GM18868 (cell line): ENCODE data around the gene SPATA4.
A peak's percentile ranks its signal among the peaks of the same experiment; 100 is the strongest.
"Not testable (repeated sequence)": the region's sequence is repeated elsewhere in the genome, so short reads cannot be mapped to it uniquely, and the experiment has no call there.

Experiments used
- ATAC-seq: cut with Tn5 transposase; IDR thresholded peaks from one replicate; pipeline ENCODE4 v1.9.1; 2021; ENCODE audit warnings: mild to moderate bottlenecking, moderate library complexity; ENCODE audit not compliant: unreplicated experiment

SPATA4 gene

DNA sequence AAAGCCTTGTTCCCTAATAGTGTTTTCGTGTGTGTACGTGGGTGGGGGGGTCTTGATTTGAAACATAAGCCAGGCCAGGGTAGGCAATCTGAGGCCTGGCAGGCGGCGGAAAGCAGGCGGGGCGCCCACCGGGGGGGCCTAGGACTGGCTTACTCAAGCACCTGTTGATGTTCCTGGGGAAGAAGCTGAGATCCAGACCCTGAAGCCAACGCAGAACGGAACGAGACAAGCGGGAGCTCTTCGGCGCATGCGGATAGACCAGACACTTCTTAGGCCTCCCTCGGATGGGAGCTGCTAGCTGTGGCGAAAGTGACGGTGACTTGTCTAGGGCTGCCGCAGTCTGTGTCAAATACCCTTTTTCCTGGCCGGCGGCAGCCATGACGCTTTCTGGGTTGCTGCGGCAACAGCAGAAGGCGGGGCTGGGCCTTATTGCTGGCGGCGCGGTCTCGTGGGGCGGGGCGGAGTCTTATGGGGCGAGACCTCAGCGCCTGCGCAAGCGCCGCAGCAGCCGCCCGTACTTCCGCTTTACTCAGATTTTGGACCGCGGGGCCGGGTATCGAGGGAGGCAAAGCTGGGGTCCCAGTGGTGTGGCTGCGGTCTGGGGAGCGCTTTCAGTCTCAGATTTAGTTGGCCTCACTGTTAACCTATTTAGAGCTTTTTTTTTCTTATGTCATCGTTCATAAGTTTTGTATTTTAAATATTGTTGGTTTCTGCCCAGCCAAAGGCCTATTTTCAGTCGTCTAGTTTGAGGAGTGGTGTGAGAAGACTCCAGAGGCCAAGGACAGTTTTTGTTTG, at the start of gene SPATA4:
Gene SPATA4, minus strand, starts transcription at position 402 of the 795 bp plus-strand sequence. Its CDS starts 23 bp downstream, at position 379.
- peak; percentile 97 for ATAC-seq

DNA sequence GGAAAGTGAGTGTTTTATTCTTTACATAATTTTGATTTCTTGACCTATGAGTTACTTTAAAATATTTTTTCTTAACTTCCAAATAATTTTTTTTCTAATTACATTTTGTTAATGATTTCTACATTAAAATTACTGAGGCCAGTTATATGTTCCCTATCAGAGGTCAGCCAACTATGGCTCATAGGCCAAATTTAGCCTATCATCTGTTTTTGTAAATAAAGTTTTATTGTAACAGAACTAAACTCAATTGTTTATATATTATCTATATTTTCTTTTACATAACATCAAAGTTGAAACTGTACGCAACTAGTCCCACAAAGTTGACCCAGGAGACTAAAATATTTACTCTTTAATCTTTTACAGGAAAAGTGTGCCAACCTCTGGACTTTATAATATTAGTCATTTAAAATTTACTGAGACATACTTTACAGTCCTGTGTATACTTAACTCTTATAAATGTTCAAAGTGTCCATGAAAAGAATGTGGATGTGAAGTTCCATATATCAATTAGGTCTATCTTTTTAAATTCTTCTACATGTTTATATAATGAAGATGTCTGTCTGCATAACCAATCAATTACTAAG, 47.5 kb upstream of the SPATA4 start:
- no peak for ATAC-seq

DNA sequence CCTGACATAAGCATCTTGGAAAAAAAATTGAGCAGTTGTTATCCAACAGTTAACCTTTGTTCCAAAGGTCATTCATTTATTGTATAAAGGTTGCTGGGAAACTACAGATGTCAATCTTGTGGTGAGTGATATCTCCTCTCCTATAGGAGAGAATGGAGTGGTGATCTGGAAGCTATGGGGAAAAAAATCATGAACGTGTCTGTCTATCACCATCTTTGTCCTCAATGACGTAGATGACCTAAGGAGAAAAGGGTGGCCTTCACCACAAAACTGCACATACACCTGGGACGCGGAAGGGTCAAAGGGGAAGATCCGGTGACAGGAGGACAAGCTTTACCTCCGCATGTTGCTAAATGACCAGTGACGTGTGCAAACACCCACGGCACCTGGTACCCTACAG, 46.3 kb upstream of the SPATA4 start:
- no peak for ATAC-seq

DNA sequence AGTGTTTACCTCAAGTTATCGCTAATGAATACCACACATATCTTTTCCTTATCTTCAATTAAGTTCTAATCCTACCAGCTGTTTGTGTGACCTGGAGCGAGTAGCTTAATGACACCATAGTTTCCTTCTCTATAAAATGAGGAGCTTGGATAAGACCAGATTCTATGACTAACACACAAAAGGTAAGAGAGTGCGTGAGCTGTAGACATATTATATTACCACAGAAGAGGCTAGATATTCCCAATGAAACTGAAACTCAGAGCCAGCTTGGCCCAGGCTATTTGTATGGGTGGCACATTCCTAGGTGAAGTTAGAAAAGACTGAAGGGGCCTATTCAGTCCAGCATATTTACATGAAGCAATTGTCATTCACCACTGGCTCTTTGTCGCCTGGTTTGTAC, 43.4 kb upstream of the SPATA4 start:
- ATAC-seq, result no peak

DNA sequence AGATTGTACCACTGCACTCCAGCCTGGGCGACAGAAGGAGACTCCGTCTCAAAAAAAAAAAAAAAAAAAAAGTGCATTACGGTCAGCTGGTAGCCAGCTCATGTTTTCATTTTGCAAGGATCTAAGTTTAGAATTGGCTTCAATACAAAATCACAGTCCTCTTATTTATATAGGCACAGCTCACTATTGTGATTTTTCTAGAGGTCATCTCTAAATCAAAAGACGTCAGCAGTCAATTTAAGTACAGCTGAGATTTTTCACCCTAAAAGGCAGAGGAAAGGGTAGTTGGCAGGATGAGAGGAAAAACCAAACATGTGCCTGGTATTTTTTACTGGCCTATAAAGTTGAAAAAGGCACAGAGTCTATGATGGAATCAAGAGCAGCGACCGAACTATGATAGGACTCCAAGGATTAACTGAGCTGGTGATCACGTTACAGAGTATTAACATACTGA, 42.8 kb upstream of the SPATA4 start:
- no peak for ATAC-seq

DNA sequence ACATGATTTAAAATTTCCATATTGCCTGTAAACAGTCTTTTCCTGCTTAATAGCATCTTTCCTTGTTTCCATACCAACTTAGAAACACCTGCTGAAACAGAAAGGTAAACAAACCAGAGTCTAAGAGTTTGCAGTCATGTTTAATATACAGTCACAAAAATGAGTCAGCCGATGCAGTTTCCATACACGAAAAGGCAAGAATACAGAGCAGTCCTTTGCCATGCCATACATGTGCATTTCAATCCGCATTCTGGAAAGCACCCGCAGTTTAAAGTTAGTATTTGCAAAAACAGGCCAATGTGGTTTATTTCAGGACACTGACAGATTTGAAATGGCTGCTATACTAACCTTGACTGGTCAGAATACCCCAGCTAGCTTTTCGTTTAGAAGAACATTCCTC, 41.6 kb upstream of the SPATA4 start:
- no peak for ATAC-seq

DNA sequence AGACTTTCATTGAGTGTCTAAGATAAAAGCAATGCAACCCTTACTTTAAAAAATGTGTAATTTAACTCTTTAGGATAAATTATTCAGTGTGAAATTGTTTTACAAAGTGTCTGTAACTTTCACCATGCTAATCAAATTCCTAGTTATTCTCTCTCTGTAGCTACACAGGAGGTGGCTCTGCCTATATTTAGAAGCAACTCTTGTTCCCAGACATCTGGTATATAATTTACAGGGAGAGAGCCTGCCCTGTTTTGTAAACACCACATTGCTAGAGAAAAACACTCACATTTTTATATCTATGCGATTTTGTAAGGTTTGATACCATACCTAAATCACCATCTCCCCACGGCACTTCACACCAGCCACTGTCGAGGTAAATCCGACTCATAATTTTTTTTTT, 35.5 kb upstream of the SPATA4 start:
- no peak for ATAC-seq

DNA sequence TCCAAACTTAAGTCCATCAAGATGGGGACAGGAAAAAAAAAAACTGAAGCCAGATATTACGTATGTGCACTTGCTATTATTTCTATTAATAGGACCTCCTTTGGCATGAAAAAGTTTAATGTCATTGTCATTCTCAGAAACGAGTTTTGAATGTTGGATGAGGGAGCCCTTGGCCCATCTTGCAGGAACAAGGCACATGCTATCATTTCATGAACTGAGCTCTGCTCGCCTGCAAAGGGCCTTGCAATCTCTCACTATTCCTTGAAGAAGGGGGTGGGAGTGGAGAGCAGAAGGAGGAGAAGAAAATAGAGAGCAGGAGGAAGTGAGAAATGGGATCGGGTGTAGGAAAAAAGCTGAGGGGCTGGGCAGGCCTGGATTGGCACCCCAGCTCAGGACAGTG, 34.3 kb upstream of the SPATA4 start:
- no peak for ATAC-seq

DNA sequence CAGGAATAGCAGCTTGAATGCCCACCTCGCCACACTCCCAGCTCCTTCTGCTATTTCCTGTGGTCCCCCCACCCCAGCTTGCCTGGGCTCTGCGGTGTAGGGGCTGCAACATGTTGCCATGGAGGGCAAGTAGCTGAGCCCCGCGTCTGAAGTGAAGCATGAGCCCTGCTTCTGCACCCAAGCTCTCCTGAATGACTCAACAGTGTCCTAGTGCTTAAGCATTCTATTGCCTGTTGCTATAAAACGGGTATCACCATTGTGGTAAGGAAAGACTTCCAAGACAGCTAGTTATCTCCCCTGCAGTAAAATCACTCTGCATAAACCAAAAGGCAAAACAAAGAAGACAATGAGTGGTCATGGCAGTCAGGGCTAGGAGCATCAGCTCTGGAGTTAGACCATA, 31.4 kb upstream of the SPATA4 start:
- no peak for ATAC-seq

DNA sequence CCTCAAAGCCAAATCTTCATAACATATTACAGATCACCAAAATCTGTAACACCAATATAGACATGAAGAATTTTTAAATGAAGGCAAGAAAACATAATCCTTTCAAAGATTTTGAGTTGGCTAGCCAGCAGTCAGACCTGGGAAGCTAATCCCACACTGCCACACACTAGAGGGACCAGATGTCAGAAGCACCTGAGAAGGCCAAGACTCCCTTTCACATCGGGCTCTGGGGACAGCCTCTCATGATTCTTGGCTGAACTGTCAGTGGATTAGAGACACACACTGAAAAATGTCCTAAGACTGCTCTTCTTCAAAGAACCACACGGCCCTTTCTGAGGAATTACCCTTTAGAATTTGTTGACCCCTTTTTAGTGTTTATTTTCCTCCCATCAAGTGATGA, 28.2 kb upstream of the SPATA4 start:
- no peak for ATAC-seq

DNA sequence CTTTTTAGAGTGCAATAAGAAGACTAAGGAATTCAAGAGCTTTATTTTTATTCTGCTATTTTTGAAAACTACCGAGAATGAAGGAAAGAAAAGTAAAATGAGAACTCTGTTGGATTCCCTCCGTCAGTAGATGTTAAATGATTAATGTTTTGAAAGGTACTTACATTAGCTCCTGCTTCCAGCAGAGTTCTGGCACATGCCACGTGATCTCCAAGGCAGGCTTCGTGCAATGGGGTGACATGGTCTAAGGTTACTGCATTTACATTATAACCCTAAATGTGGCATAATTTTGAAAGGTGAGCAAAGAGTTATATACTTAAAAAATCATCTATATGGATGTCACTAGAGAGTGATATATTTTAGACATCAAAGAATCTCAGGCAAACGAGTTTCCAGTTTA, 26.8 kb upstream of the SPATA4 start:
- ATAC-seq, result no peak

DNA sequence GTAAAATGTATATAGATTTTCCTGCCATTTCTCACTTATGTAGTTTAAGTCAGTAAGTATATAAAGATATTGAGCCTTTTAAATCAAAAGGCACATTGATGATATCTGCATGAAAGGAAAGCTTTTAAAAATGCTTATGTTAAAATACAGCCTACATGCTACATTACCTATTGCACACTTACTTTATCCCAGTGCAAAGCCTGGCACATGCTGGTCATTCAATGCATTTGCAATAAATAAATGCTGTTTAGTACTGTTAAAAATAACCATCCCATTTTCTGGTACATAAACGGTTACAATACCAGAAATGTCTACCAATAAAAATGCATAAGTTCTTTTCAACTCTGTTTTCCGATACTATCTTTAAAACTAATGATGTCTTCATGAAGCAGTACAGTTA, 22.1 kb upstream of the SPATA4 start:
- peak; percentile 48 for ATAC-seq

DNA sequence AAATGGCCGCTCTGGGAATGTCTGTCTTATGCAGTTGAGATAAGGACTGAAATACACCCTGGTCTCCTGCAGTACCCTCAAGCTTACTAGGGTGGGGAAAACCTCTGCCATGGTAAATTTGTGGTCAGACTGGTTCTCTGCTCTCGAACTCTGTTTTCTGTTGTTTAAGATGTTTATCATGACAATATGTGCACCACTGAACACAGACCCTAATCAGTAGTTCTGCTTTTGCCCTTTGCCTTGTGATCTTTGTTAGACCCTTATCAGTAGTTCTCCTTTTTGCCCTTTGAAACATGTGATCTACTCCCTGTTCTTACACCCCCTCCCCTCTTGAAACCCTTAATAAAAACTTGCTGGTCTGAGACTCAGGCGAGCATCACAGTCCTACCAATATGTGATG, 17.0 kb upstream of the SPATA4 start:
- not testable (repeated sequence) for ATAC-seq

DNA sequence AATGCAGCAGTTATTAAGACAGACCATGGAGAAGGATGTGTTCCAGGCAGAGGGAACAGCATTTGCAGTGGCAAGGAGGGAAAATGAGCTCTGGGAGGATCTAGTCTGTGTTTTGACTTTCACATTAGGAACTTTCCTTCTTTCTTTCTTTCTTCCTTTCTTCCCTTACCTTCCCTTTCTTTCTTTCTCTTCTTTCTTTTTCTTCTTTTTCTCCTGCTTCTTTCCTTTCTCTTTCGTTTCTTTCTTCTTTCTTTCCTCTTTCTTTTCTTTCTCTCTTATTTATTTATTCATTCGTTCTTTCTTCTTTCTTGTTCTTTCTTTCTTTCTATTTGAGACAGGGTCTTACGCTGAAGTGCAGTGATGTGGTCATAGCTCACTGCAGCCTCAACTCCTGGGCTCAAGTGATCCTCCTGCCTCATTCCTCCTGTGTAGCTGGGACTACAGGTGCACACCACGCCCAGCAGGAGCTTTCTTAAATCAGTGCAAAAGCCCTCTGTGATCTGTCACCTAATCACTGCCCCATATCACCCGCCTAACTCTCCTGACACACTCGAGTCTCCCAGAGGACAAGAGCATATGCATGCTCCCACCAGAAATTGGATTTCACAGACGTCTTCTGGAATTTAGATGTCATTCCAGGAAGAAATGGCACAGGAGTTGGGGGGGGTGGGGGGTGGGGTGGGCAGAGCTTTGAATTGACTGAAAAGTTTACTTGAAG, 15.4 kb upstream of the SPATA4 start:
- no peak for ATAC-seq

DNA sequence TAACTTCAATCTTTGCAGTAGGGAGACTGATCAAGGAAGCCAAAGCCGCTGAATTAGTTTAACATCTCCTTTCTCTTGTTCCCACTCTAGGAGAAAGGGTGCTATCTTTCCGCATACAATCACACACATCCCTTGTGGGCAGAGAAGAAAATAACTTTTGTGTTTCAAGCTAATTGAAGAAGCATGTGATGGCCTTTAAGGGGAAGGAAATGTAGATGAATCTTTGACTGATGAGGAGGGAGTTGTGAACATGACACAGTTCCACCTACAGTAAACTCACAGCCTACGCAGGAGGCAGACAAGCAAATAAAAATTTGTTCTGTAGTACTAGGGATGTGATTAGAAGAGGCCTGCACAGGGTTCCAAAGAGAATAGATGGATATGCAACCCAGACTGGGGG, 14.7 kb upstream of the SPATA4 start:
- ATAC-seq, result no peak

DNA sequence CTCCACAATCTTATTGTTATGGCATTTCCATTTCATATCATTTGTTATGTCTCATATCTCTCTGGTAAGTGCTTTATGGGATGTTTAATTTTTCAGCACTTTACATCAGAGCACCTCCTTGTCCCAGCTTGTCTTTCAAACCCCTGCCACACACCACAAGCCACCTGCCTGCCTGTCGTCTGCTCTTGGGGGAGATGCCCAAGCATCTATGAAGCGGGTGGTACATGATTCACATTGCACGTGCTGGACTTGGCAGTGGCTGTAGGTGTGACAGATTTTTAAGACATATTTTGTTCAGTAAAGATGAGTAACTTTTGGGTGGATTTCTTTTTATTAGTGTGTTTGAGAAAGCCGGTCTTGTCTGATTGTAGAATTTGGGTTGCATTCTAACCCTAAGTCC, 14.2 kb upstream of the SPATA4 start:
- no peak for ATAC-seq

DNA sequence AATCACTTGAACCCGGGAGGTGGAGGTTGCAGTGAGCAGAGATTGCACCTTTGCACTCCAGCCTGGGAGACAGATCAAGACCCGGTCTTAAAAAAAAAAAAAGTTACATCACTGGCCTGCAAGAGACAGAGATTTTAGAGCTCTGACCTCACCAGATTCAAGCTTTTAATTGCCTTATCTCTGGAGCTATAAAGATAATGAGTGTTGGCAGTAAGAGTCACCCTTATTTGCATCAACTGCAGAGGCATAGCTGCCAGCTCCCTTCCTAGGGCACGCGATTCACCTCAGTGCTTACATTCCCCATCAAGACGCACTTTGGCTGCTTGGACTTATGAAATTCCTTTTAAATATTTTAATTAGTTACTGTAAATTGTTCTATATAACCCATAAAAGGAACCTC, 12.5 kb upstream of the SPATA4 start:
- ATAC-seq, result no peak

DNA sequence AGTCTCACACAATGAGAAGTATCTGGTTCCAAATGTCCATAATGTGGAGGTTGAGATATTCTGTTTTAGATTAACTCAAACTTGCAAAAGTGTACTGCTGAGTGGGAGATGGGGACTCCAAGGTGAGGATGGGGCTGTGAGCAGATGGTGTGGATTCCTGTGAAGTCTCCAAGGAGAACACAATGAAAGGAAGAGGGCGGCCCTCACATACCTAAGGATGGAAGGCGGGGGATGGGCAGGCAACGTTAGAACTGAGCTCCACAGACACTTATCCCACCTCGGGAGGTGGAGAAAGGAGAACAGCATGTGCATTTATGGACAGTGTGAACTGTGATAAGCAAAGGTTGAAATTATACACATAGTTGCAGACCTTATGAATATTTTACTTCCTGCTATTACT, 9.9 kb upstream of the SPATA4 start:
- no peak for ATAC-seq

DNA sequence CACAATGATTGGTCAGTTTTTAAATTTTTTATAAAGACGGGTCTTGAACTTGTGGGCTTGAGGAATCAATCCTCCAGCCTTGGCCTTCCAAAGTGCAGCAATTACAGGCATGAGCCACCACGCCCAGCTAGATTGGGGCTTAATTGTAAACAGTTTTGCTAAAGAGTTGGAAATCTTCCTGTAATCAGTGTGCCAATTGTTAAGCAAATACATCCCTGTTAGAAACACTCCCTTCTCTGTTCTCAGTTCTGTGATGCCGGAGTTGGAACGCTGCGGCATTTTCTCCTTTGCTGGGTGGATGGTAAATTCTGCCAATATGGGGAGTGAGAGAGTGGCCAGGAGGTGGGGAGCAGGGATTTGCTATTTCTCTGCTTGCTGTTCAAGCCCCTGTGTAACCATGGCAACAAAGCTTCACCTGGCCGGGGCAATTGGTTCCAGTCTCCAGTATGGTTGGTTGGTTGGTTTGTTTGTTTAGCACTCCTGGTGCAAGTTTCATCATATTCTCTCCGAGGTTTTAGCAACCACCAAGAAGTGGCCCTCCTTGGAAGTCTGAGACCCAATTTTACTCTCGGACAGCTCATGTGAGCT, 3.0 kb upstream of the SPATA4 start:
- ATAC-seq, result no peak

DNA sequence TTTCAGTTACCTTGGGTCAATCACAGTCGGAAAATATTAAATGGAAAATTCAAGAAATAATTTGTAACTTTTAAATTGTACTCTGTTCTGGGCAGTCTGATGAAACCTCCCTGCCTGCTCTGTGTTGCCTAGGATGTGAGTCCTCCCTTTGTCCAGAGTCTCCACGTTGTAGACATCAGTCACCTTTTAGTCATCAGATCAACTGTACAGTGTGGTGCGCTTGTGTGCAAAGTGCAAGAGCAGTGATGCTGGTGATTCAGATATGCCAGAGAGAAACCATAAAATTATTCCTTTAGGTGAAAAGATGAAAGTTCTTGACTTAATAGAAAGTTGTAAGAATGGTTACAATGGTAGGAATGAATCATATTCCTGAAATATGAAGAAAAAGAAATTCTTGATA, 1.4 kb downstream of the SPATA4 start:
- ATAC-seq, result no peak

DNA sequence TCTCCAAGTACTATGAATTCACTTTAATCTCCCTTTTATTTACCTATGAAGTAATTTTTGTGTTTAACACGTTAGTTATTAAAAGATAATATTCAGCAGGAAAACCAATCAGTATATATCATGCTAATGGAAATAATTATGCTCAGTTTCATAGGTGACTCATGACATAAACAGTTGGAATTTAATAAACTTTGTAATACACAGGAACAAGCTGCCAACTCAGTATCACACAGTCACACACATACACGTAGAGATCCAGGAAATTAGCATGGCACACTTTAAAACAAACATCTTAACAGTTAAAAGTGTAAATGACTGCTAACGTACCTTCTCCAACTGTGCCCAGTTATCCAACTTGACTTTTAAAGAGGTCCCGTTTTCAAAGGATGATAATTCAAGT, 2.3 kb downstream of the SPATA4 start:
- ATAC-seq, result no peak

DNA sequence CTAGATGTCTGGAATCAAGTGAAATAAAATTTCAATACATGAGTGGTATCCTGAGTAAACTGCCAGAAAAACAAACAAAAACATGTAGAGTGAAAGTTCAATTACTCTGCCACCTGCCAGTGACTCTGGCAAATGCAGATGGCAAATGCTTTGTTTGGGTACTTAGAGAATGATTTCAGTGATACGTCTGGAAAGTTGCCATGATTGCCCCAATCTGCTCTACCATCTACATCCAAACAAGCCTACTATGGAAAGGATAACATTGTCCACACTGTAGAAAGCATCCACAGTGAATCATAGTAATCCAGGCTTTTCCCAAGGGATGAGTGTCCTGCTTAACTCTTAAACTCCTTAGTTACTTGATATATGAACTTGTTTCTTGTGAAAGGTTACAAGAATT, 3.4 kb downstream of the SPATA4 start:
- ATAC-seq, result no peak
